Hematopoietic multipotent progenitor cell treated with erythropoietin and hydrocortisone succinate and interleukin-3 and kit ligand, for 4 days (in vitro differentiated cells): ENCODE data around the gene JCAD.
A peak's percentile ranks its signal among the peaks of the same experiment; 100 is the strongest.
"Not testable (repeated sequence)": the region's sequence is repeated elsewhere in the genome, so short reads cannot be mapped to it uniquely, and the experiment has no call there.

ENCODE experiments used
- DNase-seq: peaks from one replicate; pipeline ENCODE4 v3.0.0-alpha.2; 2015

Gene JCAD

DNA sequence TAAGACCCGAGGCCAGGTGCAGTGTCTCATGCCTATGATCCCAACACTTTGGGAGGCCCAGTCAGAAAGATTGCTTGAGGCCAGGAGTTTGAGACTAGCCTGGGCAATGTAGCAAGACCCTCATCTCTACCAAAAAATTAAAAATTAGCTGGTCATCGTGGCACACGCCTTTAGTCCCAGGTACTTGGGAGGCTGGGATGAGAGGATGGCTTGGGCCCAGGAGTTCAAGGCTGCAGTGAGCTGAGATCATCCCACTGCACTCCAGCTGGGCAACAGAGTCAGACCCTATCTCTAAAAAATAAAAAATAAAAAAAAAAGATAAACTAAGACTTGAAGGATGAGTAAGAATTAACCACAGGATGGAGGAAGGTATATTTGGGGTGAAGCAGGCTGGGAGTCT lies 77.9 kb downstream of the JCAD start:
- no peak for DNase-seq

DNA sequence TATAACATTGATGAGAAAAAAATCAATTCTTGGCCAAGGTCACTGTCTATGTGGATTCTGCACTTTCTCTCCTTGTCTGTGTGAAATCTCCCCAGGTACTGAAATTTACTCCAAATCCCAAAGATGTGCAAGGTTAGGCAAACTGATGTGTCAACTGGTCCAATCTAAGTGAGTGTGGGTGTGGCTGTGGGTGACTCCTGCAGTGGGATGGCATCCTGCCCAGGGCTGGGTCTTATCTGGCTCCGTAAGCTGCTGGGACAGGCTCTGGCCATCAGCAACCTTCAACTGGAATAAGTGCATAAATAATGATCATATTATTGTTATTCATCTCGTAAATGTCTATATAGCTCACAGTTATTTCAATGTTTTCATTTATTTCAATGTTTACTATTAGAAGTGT lies 79.3 kb downstream of the JCAD start:
- DNase-seq, result peak; percentile 93

DNA sequence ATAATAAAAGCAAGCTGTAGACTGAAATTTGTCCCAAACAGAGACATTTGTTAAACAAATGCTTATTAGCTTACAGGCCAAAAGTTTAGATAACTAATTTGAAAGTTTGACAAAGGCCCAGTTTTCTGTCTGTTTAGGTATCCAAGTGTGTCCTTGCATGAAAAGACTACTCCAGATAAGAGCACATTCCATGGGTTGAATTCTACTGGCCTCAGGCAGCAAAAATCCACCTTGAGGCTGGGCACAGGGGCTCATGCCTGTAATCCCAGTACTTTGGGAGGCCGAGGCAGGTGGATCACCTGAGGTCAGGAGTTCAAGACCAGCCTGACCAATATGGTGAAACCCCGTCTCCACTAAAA lies 80.0 kb downstream of the JCAD start:
- not testable (repeated sequence) for DNase-seq

DNA sequence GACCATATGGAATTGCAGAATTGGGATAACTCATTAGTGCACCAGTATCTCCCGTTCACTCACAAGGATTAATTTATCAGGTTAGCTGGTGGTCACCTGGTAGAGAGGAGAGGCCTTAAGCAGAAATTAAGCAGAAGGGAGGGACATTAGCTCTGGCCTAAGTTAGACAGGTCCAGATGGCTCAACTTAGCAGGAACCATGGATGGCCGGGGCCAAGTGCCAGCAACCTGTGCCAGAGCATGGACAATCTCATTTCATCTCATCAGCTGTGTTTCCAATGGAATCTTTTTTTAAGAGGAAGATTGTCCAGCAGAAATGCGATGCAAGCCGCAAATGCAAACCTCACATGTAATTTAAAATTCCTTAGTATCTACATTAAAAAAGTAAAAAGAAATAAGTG lies 82.2 kb downstream of the JCAD start:
- DNase-seq, result no peak

DNA sequence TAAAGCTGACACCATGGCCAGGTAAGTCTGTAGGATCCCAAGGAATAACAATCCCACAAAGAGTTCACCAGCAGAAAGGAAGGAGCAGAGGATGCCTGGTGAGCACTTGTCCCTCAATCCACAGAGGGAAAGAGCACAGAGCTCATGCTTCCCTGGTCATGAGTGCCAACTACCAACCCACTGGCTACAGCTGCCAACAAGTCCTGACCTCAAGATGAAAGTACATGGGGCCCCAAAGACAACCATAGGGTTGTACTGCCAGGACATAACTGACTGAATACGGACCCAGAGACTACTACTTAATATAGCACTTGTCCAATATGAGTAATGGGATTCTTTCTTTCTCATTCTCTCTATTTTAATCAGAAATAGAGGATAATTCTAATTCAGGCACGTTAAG lies 83.3 kb downstream of the JCAD start:
- no peak for DNase-seq

DNA sequence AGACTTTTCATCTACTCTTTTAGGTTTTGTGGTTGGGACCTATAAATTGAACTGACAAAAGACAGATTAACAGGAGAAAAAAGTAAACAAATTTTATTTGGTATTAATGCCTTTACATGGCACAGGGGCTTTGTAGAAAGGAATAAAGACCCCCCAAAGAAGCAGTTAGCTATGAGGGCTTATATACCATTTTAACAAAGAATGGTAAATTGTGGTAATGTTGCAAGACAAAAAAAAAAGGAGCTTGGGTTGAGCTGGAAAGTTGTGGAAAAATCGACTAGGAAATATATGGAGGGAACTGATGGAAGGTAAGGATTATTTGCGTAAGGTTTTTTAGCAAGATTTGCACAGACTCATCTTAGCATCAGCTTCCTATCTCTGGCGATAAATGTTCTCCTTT lies 84.6 kb downstream of the JCAD start:
- no peak for DNase-seq

DNA sequence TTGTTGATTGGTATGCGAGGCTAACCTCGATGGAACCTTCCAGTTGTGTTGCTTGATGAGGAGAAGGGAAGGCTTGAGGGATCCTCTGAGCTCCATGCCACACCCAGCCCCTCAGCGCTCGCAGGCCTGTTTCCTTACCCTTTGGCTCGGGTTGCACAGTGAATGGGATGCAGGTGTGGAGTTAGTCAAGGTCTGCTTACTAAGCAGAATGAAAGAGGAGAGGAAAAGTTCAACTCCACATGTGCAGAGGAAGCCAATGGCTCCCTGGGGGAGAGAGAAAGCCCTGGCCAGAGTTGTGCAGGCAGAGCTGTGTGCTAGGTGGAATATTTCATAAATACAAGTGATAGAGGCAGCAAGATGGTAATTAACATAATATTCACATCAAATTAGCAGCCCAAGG lies 85.5 kb downstream of the JCAD start:
- no peak for DNase-seq

DNA sequence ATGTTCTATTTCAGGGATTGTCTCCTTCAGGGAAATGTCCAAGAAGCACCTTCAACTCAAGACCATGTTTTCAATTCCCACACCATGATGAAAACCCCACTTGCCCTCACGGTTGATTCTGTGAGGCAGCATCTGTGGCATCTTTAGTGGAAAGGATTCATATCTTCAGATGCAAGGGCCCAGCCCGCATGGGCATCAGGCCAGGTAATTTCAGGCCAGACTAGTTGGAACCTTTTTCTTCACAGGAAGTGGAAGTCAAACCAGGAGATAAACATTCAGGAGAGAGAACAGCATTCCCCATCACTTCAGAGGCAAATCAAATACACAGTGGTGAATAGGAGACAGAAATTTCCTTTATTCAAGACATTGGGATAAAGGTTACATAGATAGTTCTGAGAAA lies 88.8 kb downstream of the JCAD start:
- DNase-seq, result no peak

DNA sequence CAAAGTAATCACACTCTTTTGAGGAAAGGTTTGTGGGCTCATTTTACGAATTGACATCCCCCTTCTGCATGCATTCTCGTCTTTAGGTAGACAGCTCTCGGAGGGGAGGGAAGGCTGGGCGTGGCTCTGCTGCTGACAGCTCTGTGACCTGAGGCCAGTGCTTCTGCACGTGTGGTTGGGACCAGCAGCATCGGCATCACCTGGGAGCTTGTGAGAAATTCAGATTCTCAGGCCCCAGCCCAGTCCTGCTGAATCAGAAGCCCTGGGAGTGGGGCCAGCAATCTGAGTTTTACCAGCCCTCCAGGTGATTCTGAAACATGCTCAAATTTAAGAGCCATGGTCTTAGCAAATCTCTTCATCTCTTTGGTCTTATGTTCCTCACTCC lies 89.4 kb downstream of the JCAD start:
- DNase-seq, result no peak

DNA sequence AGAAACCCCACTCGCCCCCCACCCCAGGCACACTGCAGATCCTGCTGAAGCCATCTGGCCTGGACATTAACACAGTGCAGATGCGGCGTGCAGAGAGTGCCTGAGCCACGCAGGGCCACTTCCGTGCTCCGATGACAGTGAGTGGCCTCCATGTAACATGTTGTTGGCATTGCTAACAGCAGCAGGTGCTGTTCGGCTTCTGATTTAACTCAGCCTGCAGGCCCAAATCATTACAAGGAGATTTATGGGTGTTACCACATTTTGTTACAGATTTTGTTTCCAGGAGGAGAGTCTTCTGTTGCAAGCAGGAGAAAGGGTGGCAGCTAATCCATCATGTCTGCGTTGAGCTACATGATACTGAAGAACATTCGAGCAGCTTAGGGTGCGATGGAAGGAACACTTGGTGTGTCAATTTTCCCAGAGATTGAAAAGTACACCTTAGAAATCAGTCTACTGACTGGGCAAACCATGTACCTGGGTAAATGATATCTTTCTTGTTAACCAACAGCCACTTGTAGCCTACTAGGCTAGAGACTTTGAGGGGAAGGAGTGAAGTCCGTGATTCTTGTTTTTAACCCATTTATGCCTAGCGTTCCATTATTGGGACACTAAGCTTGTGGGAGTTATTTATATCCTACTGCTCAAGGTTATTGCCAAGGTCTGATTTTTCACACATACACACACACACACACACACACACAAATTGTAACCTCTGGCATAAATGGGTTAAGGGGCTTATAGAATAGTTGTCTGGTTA lies 90.0 kb downstream of the JCAD start:
- no peak for DNase-seq

DNA sequence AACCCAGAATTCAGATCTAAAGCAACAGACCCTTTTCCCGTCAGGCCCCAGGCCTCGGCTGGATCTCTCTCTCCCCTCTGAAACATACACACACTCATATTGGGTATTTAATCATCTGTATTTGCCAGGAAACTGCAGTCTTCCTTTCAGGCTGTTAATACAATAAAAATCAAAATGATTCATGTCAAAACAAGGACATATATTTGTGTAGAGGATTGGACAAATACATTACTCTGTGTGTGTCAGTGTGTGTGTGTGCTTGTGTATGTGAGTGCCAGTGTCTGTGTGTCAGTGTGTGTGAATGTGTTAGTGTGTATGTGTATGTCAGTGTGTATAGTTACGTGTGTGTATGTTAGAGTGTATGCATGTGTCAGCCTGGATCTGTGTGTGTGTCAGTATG lies 90.8 kb downstream of the JCAD start:
- DNase-seq, result no peak

DNA sequence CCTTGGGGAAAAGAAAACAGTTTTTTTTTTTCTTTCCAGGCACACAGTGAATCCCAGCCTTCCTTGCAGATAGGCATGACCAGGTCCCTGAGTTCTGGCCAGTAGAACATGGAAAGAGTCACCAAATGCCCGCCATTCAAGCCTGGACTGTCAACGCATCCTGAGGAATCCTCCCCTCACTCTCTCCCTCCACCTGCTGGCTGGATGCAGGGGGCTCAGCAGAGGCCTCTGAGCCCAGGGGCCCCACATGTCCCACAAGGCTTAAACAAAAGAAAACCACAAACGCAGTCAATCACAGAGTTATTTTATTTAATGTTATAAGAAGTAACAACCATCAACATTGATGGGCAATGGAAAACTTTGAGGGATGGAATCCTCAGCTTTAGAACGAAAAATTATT lies 93.1 kb downstream of the JCAD start:
- no peak for DNase-seq
